ENCODE results near the gene PLXNA3. TPM values are rescaled to one million over a fixed set of nuclear protein-coding genes. Genes with fewer than 3 reads are reported as not detected.
"Not testable (repeated sequence)": the region's sequence is repeated elsewhere in the genome, so short reads cannot be mapped to it uniquely, and the experiment has no call there.

PLXNA3 gene
- polyA plus RNA-seq, 1 donor, result 60.5 TPM

GRCh38 chrX:154478728-154479622, 20.9 kb downstream of the PLXNA3 start, which contains the start of gene LAGE3:
Gene LAGE3 (minus strand): TSS chrX:154479281. CDS start chrX:154478915, 366 bp downstream.
- DNase-seq, result peak; percentile 82

GRCh38 chrX:154481195-154481594, 23.1 kb downstream of the PLXNA3 start:
- no peak for DNase-seq

GRCh38 chrX:154481911-154482601, 24.0 kb downstream of the PLXNA3 start:
- no peak for DNase-seq

- no peak for DNase-seq
Observed at GRCh38 chrX:154482786-154483185, 24.7 kb downstream of the PLXNA3 start.

- DNase-seq, result no peak
Observed at GRCh38 chrX:154483325-154483724, 25.2 kb downstream of the PLXNA3 start.

GRCh38 chrX:154484255-154485149, 26.4 kb downstream of the PLXNA3 start:
- DNase-seq, result no peak

- no peak for DNase-seq
Observed at GRCh38 chrX:154485150-154486051, 27.3 kb downstream of the PLXNA3 start.

GRCh38 chrX:154486052-154486395, 27.9 kb downstream of the PLXNA3 start:
- no peak for DNase-seq

- DNase-seq, result peak; percentile 70
Observed at GRCh38 chrX:154486396-154487207, 28.5 kb downstream of the PLXNA3 start, which contains the start of gene UBL4A. Gene UBL4A (minus strand): TSS chrX:154486615. CDS start chrX:154486584, 31 bp downstream.

GRCh38 chrX:154487518-154488290, 29.6 kb downstream of the PLXNA3 start:
- no peak for DNase-seq

- DNase-seq, result no peak
Observed at GRCh38 chrX:154488336-154489075, 30.4 kb downstream of the PLXNA3 start.

GRCh38 chrX:154489182-154489581, 31.1 kb downstream of the PLXNA3 start:
- DNase-seq, result no peak

- DNase-seq, result no peak
Observed at GRCh38 chrX:154490021-154490413, 31.9 kb downstream of the PLXNA3 start.

- peak; percentile 84 for DNase-seq
Observed at GRCh38 chrX:154490414-154491083, 32.5 kb downstream of the PLXNA3 start, which contains the start of gene SLC10A3. Gene SLC10A3 (minus strand): TSS chrX:154490629. CDS start chrX:154488940, 1,689 bp downstream.

- DNase-seq, result no peak
Observed at GRCh38 chrX:154494715-154495114, 36.6 kb downstream of the PLXNA3 start.

GRCh38 chrX:154495472-154495922, 37.4 kb downstream of the PLXNA3 start:
- DNase-seq, result no peak

- not testable (repeated sequence) for DNase-seq
Observed at GRCh38 chrX:154496591-154497137, 38.6 kb downstream of the PLXNA3 start.

Data from left kidney (tissue), 2 donors.